Measurements from ENCODE around the gene SMIM24. TPM values are rescaled to one million over a fixed set of nuclear protein-coding genes. Genes with fewer than 3 reads are reported as not detected.
A peak's percentile ranks its signal among the peaks of the same experiment; 100 is the strongest.

SMIM24 gene
- total RNA-seq, 1 donor from 2014 or later: not detected

GRCh38 chr19:3474010-3474409 is 6.3 kb downstream of the SMIM24 start:
- peaks cover 3% of the 10 kb centered on the region for H3K36me3 Mint-ChIP-seq (ENCODE audit: low read depth, unreplicated experiment)
- H3K27me3 Mint-ChIP-seq (ENCODE audit: unreplicated experiment): peaks cover 6% of the 10 kb centered on the region
- TF ChIP-seq CTCF (IDR thresholded peaks at IDR 0.05; ENCODE audit: unreplicated experiment): no peak
- no peaks in the 10 kb centered on the region for H3K9me3 Mint-ChIP-seq (ENCODE audit: unreplicated experiment)
- no peaks in the 10 kb centered on the region for H3K4me1 Mint-ChIP-seq (ENCODE audit: unreplicated experiment)
- no peak for DNase-seq (ENCODE audit: low spot score)
- no peak overlapping the region for H3K27ac Mint-ChIP-seq (ENCODE audit: unreplicated experiment)
- H3K4me3 Mint-ChIP-seq (ENCODE audit: unreplicated experiment): no peak overlapping the region

- no peaks in the 10 kb centered on the region for H3K9me3 Mint-ChIP-seq (ENCODE audit: unreplicated experiment)
- no peak overlapping the region for H3K4me3 Mint-ChIP-seq (ENCODE audit: unreplicated experiment)
- H3K27me3 Mint-ChIP-seq (ENCODE audit: unreplicated experiment): peaks cover 6% of the 10 kb centered on the region
- no peak overlapping the region for H3K27ac Mint-ChIP-seq (ENCODE audit: unreplicated experiment)
- peak; percentile 68 for DNase-seq (ENCODE audit: low spot score)
- TF ChIP-seq CTCF (IDR thresholded peaks at IDR 0.05; ENCODE audit: unreplicated experiment): peak; percentile 88
- H3K36me3 Mint-ChIP-seq (ENCODE audit: low read depth, unreplicated experiment): no peaks in the 10 kb centered on the region
- H3K4me1 Mint-ChIP-seq (ENCODE audit: unreplicated experiment): no peaks in the 10 kb centered on the region
Observed at GRCh38 chr19:3471954-3472655, 8.2 kb downstream of the SMIM24 start.

GRCh38 chr19:3470500-3471128 is 9.7 kb downstream of the SMIM24 start:
- Mint-ChIP-seq H3K9me3 (ENCODE audit: unreplicated experiment) (no peaks in the 10 kb centered on the region), H3K4me3 (ENCODE audit: unreplicated experiment) (no peak overlapping the region), H3K4me1 (ENCODE audit: unreplicated experiment) (no peaks in the 10 kb centered on the region), H3K27me3 (ENCODE audit: unreplicated experiment) (peaks cover 6% of the 10 kb centered on the region), H3K27ac (ENCODE audit: unreplicated experiment) (no peak overlapping the region), H3K36me3 (ENCODE audit: low read depth, unreplicated experiment) (no peaks in the 10 kb centered on the region)
- DNase-seq (ENCODE audit: low spot score): no peak
- no peak for TF ChIP-seq CTCF (IDR thresholded peaks at IDR 0.05; ENCODE audit: unreplicated experiment)

GRCh38 chr19:3469638-3470499 is 10.5 kb downstream of the SMIM24 start:
- Mint-ChIP-seq H3K4me1 (ENCODE audit: unreplicated experiment) (no peaks in the 10 kb centered on the region), H3K36me3 (ENCODE audit: low read depth, unreplicated experiment) (no peaks in the 10 kb centered on the region), H3K27me3 (ENCODE audit: unreplicated experiment) (peaks cover 10% of the 10 kb centered on the region), H3K4me3 (ENCODE audit: unreplicated experiment) (no peak overlapping the region), H3K9me3 (ENCODE audit: unreplicated experiment) (no peaks in the 10 kb centered on the region), H3K27ac (ENCODE audit: unreplicated experiment) (no peak overlapping the region)
- no peak for TF ChIP-seq CTCF (IDR thresholded peaks at IDR 0.05; ENCODE audit: unreplicated experiment)
- no peak for DNase-seq (ENCODE audit: low spot score)

All from endothelial cell (in vitro differentiated cells).